Stimulated activated CD8-positive, alpha-beta memory T cell treated with anti-CD3 and anti-CD28 coated beads, Interleukin-15, amount 100 ng/mL, for 24 hours (primary cell): ENCODE results near the gene MCAT.

Source experiments
- DNase-seq: peaks from one replicate; pipeline ENCODE4 v3.0.0-alpha.2; 2020; ENCODE audit warnings: low read depth

The MCAT gene

GRCh38 chr22:43173566-43173965 is 30.4 kb upstream of the MCAT start:
- DNase-seq, result no peak

- DNase-seq, result no peak
Observed at GRCh38 chr22:43172191-43172590, 29.0 kb upstream of the MCAT start.

- DNase-seq, result no peak
Observed at GRCh38 chr22:43171607-43172006, 28.4 kb upstream of the MCAT start.

DNA sequence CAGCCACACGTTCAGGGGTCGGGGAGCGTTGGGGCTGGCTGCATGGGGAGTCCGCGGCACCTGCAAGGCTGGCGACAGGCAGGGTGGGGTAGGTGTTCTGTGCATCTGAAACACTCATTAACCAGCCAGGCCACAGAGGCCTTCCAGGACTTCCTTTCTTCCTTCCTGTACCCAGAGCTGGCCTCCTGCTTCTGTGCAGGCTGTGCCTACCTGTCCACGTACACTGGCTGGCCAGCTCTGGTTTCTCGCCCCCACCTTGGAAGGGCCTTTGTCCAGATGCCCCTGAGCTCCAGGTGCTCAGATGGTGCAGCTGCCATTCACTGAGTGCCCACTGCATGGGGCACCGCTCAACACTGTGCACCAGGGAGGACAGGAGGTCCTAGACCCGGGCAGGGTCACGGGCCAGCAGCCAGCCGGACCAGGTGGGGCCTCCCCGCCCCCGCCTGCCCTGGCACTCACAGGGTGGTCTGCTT is 27.9 kb upstream of the MCAT start:
- no peak for DNase-seq

DNA sequence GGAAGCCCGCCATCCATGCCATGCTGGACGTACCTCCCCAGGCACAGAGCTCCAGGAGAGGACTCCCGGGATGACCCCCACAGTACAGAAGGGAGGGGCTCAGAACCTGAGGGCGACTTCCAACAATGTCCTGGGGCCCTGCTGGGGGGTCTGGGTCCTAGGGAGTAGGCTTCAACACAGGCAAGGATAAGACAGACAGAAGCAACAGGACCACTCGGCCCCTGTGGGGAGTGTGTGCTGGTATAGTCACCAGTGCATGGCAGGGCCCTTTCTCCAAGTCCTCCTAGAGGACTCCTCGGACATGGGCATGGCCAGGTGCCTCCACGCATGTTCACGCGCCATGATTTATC is 26.9 kb upstream of the MCAT start:
- DNase-seq, result no peak

GRCh38 chr22:43169310-43170130 is 26.3 kb upstream of the MCAT start:
- DNase-seq, result no peak

GRCh38 chr22:43168471-43169309 is 25.5 kb upstream of the MCAT start:
- no peak for DNase-seq

GRCh38 chr22:43167001-43167589 is 23.9 kb upstream of the MCAT start:
- DNase-seq, result no peak

GRCh38 chr22:43166132-43166930 is 23.1 kb upstream of the MCAT start:
- no peak for DNase-seq

DNA sequence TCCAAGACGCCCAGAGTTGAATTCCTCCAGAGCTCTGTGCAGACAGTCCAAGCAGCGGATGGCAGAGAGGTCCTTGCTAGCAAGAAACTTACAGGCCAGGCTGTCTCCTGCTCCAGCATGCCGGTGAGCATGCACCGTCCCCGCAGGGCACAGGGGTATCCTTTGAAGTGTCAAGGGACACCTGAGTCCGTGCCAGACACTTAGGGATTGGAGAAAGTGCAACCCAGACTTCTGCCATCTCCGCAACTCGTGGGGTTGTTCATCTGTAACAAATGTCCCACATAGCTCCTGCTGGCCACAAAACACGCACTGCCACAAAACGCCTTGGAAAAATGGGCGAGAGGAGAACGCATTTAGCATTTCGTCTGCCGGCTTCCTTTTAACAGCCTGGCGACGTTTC is 21.4 kb upstream of the MCAT start:
- DNase-seq, result no peak

- no peak for DNase-seq
Observed at GRCh38 chr22:43163241-43163795, 20.1 kb upstream of the MCAT start.

GRCh38 chr22:43162412-43163150 is 19.4 kb upstream of the MCAT start:
- DNase-seq, result no peak

DNA sequence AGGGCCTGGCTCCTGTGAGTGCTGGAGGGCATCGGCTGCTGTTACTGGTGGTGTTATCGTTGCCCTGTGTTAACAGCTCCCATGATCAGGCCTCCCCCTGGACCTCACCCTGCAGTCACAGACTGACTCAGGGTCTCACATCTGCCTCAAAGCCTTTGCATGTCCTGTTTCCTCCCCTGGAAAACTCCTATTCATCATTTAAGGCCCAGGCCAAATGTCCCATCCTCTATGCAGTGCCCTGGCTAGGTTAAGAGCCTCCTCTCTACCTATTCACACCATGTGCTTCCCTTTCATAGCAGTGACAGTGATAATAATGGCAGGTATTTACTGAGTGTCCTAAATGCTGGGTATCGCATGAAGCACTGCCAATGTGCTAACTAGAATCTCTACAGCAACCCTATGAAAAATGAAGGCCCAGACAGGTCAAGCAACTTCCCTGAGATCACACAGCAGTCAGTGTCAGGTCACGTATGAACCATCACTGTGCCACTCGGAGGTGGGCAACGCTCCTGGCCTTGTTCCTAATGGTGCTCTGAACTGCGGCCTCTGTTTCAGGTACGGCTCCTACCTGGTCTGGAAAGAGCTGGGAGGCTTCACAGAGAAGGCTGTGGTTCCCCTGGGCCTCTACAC is 17.4 kb upstream of the MCAT start:
- no peak for DNase-seq

DNA sequence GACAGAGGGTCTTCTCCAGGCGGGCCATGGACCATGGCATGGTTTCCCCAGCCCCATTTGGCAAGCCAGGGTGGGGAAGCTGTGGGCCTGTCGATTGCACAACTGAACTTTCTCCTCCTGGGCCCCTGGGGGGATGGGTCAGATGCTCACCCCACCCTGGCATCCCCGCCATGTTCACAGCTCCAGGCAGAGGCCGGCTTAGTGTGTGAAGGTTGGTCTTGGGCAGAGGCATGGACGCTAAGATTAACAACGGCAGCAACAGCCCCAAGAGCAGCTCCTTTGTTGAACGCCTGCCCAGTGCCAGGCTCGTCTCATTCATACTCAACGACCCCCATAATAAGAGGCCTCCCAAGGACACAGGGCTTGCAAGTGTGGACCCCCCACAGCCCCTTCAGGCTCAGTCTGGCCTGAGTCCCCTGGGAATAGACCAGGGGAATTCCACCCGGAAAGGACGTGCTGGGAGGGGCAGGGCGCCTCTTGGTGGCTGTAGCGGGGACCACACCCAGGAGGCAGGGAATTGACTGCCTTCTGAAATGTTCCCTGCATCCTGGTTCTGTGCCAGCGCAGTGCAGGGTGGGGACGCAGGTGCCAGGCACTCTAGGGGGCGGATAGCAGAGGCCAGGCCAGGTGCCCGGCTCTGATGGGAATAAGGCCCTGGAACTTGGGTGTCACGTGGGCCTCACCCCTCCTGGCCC is 16.4 kb upstream of the MCAT start:
- no peak for DNase-seq

DNA sequence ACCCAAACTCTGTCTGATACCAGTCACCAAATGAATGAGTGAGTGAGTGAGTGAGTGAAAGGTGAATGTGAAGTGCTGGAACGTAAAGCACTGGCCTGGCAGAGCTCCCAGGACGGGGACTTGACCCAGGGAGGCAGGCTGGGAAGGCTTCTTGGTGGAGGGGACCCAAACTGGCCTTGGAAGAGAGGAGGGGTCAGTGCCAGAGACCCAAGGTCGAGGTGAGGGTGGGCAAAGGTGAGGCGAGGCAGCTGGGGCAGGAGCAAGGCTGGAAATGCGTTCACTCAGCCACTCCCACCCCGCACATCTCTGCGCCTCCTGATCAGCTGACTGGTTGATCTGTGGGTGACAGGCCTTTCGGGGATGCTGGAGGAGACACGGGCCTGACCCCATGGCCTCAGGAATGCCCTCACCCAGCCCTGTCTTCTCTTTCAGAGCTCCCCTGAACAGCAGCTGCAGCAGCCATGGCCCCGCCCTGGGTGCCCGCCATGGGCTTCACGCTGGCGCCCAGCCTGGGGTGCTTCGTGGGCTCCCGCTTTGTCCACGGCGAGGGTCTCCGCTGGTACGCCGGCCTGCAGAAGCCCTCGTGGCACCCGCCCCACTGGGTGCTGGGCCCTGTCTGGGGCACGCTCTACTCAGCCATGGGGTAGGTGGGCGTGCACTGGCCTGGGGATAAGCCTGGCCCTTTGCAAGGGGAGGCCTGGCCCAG is 15.7 kb upstream of the MCAT start:
- no peak for DNase-seq

DNA sequence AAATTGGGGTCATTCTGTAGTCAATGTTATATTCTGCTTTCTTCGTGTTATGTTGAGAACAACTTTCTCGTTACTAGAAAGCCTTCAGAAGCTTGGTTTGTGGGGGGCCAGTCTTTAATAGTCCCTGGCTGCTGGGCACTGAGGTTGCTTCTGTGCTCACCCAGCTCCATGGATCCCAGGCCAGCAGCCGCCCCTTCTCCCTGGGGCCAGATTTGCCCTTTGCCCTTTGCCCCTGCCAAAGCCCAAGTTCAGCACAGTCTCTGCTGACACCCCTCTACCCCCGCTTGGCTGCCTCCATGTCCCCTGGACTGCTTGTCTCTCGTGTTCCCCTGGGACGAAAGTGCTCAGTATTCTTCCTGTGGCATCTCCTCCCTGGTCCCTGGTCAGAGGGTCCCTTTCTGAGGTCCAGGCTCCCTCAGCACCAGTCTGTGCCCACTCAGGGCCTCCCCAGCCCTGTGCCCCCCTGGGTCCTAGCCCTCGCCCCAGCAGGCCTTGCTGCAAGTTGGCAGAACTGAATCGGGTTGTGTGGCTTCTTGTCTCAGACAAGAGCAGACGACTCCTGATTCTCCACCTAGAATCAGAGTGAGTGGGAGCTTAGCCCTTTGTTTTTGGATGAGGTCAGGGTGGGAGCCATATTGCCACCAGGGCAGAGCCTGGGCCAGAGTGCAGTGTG is 14.8 kb upstream of the MCAT start:
- DNase-seq, result no peak

DNA sequence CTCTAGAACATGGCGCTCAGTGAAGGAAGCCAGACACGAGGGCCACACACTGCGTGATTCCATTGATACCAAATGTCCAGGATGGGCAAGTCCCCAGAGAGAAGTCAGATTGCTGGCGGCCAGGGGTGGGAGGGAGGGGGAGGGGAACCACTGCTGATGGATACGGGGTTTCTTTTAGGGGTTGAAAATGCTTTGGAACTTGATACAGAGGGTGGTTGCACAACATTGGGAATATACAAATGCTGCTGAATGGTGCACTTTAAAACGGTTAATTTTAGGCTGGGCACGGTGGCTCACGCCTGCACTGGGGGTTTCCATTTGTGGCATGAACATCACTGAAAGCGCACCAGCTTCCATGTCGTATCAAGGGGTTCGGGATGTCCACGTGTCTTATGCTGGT is 13.2 kb upstream of the MCAT start:
- no peak for DNase-seq

DNA sequence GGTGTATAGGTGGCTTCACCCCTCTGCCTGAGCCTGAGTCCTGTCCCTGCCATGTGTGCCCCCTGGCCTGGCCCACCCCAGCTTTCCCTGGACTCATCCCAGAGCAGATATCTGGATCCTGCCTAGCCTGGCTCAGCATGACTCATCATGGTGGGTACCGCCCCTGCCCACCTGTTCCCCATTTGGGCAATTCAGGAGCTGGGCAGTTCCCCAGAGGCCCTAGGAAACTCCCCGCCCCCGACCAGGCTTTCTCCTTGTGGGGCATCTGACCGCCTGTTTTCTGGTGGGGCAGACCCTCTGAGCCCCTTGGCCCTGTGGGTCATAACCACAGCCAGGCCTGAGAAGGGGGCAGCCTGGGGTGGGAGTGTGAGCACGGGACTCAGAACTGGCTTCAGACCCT is 12.6 kb upstream of the MCAT start:
- no peak for DNase-seq
